ENCODE data around the gene ZNF182.
"Not testable (repeated sequence)": the region's sequence is repeated elsewhere in the genome, so short reads cannot be mapped to it uniquely, and the experiment has no call there.

ZNF182 gene

GRCh38 chrX:47992669-47993068 lies 11.1 kb downstream of the ZNF182 start:
- DNase-seq, result no peak

- DNase-seq, result no peak
Measured at GRCh38 chrX:47992095-47992380, 11.8 kb downstream of the ZNF182 start.

GRCh38 chrX:47991263-47992094 lies 12.3 kb downstream of the ZNF182 start:
- DNase-seq, result no peak

- DNase-seq, result no peak
Measured at GRCh38 chrX:47976254-47977151, 27.3 kb downstream of the ZNF182 start.

GRCh38 chrX:47973235-47973634 lies 30.6 kb downstream of the ZNF182 start:
- no peak for DNase-seq

GRCh38 chrX:47965526-47965925 lies 38.3 kb downstream of the ZNF182 start:
- not testable (repeated sequence) for DNase-seq

GRCh38 chrX:47961830-47962229 lies 42.0 kb downstream of the ZNF182 start:
- not testable (repeated sequence) for DNase-seq

GRCh38 chrX:47960406-47960805 lies 43.4 kb downstream of the ZNF182 start:
- DNase-seq, result no peak

GRCh38 chrX:47958761-47959342 lies 44.9 kb downstream of the ZNF182 start:
- DNase-seq, result no peak

- DNase-seq, result not testable (repeated sequence)
Measured at GRCh38 chrX:47958206-47958605, 45.6 kb downstream of the ZNF182 start.

- no peak for DNase-seq
Measured at GRCh38 chrX:47956016-47956415, 47.8 kb downstream of the ZNF182 start.

GRCh38 chrX:47955295-47955694 lies 48.5 kb downstream of the ZNF182 start:
- DNase-seq, result not testable (repeated sequence)

- no peak for DNase-seq
Measured at GRCh38 chrX:47941423-47941822, 62.4 kb downstream of the ZNF182 start.

GRCh38 chrX:47940448-47940847 lies 63.3 kb downstream of the ZNF182 start:
- DNase-seq, result no peak

GRCh38 chrX:47936940-47937317 lies 66.9 kb downstream of the ZNF182 start:
- no peak for DNase-seq

GRCh38 chrX:47936224-47936939 lies 67.4 kb downstream of the ZNF182 start:
- DNase-seq, result no peak

GRCh38 chrX:47933946-47934345 lies 69.8 kb downstream of the ZNF182 start:
- no peak for DNase-seq

- not testable (repeated sequence) for DNase-seq
Measured at GRCh38 chrX:47931970-47932369, 71.8 kb downstream of the ZNF182 start.

GRCh38 chrX:47927212-47927611 lies 76.6 kb downstream of the ZNF182 start:
- DNase-seq, result no peak

Measured in activated CD8-positive, alpha-beta memory T cell treated with anti-CD3 and anti-CD28 coated beads, Interleukin-2, amount 50 U/mL, for 48 hours (primary cell).